ENCODE measurements around the gene GARNL3. TPM values are rescaled to one million over a fixed set of nuclear protein-coding genes. Genes with fewer than 3 reads are reported as not detected.

The GARNL3 gene
- total and polyA plus RNA-seq, 2 donors (not counting 3 experiments of a cell fraction or from before 2014, with no cell fraction given) = 1.4 to 8.3 TPM

GRCh38 chr9:127421057-127421456, 156.5 kb downstream of the GARNL3 start:
- no TSS peak for BruUV-seq (replicated peaks)
- Histone ChIP-seq H4K20me1 (replicated peaks; ENCODE audit: control insufficient read depth, extremely low read depth, insufficient read depth, low read length) (no peaks in the 10 kb centered on the region), H3K27ac (ENCODE audit: insufficient read depth, low read depth, low read length) (no peak overlapping the region), H3K4me1 (ENCODE audit: control insufficient read depth, extremely low read depth, insufficient read depth, low read length) (peaks cover 25% of the 10 kb centered on the region), H3K9me1 (replicated peaks; ENCODE audit: control insufficient read depth, extremely low read depth, insufficient read depth, low read length) (no peaks in the 10 kb centered on the region), H3K9me3 (replicated peaks; ENCODE audit: control insufficient read depth, insufficient read depth, low read length) (no peaks in the 10 kb centered on the region), H3K79me2 (ENCODE audit: control insufficient read depth, insufficient read depth, low read length) (peaks cover 22% of the 10 kb centered on the region), H3K9ac (replicated peaks; ENCODE audit: extremely low read depth, insufficient read depth, low read length) (no peak overlapping the region), H3K36me3 (ENCODE audit: control insufficient read depth in 2 of 2, extremely low read depth in 1 of 2, insufficient read depth in 2 of 2, low read length in 2 of 2) (no peaks in the 10 kb centered on the region), H3K4me3 (replicated peaks in 1 of 3; ENCODE audit: insufficient read depth in 1 of 3, low read depth in 1 of 3, low read length in 3 of 3) (no peak overlapping the region), H2AFZ (ENCODE audit: low read depth, low read length) (no peak overlapping the region), H3K27me3 (ENCODE audit: control insufficient read depth in 2 of 2, insufficient read depth in 2 of 2, low read length in 2 of 2) (no peaks in the 10 kb centered on the region), H3K4me2 (ENCODE audit: insufficient read depth, low read length) (no peak overlapping the region)
- dilution Hi-C loops (cut with MboI; ENCODE audit: extremely low pct_ligation_motif_present, low sequenced_read_pairs) (no loop called here), intact Hi-C loops (cut with micrococcal nuclease) (no loop called here)
- TF ChIP-seq EZH2 (IDR thresholded peaks at IDR 0.05; ENCODE audit: borderline replicate concordance, low read depth, low read length, severe bottlenecking) (no peak), CTCF (IDR thresholded peaks at IDR 0.05; ENCODE audit: extremely low read depth in 1 of 2, insufficient read depth in 1 of 2, low read depth in 1 of 2, low read length in 2 of 2) (no peak)
- POLR2A ChIA-PET = interaction anchor here (0.6 to 0.7 kb wide), 2 partner anchors 14 to 27 kb away, joined by 3 to 5 read pairs; no protein-coding TSS in a partner anchor
- no peak for DNase-seq (ENCODE audit: low read depth, low spot score)
- CTCF ChIA-PET = interaction anchor here (0.8 kb wide), 1 partner anchor 16 kb away, joined by 3 read pairs; no protein-coding TSS in a partner anchor
- no peak for FAIRE-seq

GRCh38 chr9:127422133-127422782, 157.7 kb downstream of the GARNL3 start:
- Histone ChIP-seq H3K9ac (replicated peaks; ENCODE audit: extremely low read depth, insufficient read depth, low read length) (no peak overlapping the region), H3K36me3 (ENCODE audit: control insufficient read depth in 2 of 2, extremely low read depth in 1 of 2, insufficient read depth in 2 of 2, low read length in 2 of 2) (no peaks in the 10 kb centered on the region), H3K9me3 (replicated peaks; ENCODE audit: control insufficient read depth, insufficient read depth, low read length) (no peaks in the 10 kb centered on the region), H3K9me1 (replicated peaks; ENCODE audit: control insufficient read depth, extremely low read depth, insufficient read depth, low read length) (no peaks in the 10 kb centered on the region), H3K4me3 (replicated peaks in 1 of 3; ENCODE audit: insufficient read depth in 1 of 3, low read depth in 1 of 3, low read length in 3 of 3) (no peak overlapping the region), H3K27ac (ENCODE audit: insufficient read depth, low read depth, low read length) (no peak overlapping the region), H3K27me3 (ENCODE audit: control insufficient read depth in 2 of 2, insufficient read depth in 2 of 2, low read length in 2 of 2) (no peaks in the 10 kb centered on the region), H3K4me1 (ENCODE audit: control insufficient read depth, extremely low read depth, insufficient read depth, low read length) (peaks cover 25% of the 10 kb centered on the region), H3K79me2 (ENCODE audit: control insufficient read depth, insufficient read depth, low read length) (peaks cover 30% of the 10 kb centered on the region), H2AFZ (ENCODE audit: low read depth, low read length) (no peak overlapping the region), H4K20me1 (replicated peaks; ENCODE audit: control insufficient read depth, extremely low read depth, insufficient read depth, low read length) (no peaks in the 10 kb centered on the region), H3K4me2 (ENCODE audit: insufficient read depth, low read length) (no peak overlapping the region)
- FAIRE-seq (no peak), DNase-seq (ENCODE audit: low read depth, low spot score) (no peak)
- TF ChIP-seq CTCF (IDR thresholded peaks at IDR 0.05; ENCODE audit: extremely low read depth in 1 of 2, insufficient read depth in 1 of 2, low read depth in 1 of 2, low read length in 2 of 2) = no peak
- no peak for TF ChIP-seq MAX (IDR thresholded peaks at IDR 0.05; ENCODE audit: insufficient read depth, insufficient read length)
- dilution Hi-C loops (cut with MboI; ENCODE audit: extremely low pct_ligation_motif_present, low sequenced_read_pairs) = no loop called here
- CTCF ChIA-PET = no interaction called here
- intact Hi-C loops (cut with micrococcal nuclease) = no loop called here
- POLR2A ChIA-PET = no interaction called here
- BruUV-seq (replicated peaks) = no TSS peak
